Mononuclear cell (primary cell): Measurements from ENCODE around the gene SSX2IP. TPM values are rescaled to one million over a fixed set of nuclear protein-coding genes. Genes with fewer than 3 reads are reported as not detected.

Experiments used
- H3K27me3 ChIP-seq: 2 replicates; pipeline ENCODE4 v1.6.0; 2011; ENCODE audit warnings: low read length, control low read depth; ENCODE audit not compliant: insufficient read depth
- H3K4me1 ChIP-seq: 2 replicates; pipeline ENCODE4 v1.5.1; 2011; ENCODE audit warnings: mild to moderate bottlenecking, low read length, control low read depth; ENCODE audit not compliant: insufficient read depth
- H3K4me3 ChIP-seq: 2 replicates; pipeline ENCODE4 v1.5.1; 2011; ENCODE audit warnings: mild to moderate bottlenecking, low read length, moderate library complexity
- H3K9me3 ChIP-seq: 2 replicates; pipeline ENCODE4 v1.5.1; 2011; ENCODE audit warnings: low read depth, mild to moderate bottlenecking, control low read depth, low read length
- total RNA-seq: library from RNA; depleted of rRNA; stranded (reverse); fragments of >200 nt; gene quantifications from one replicate; pipeline ENCODE4 v1.2.3, GENCODE V29; 2012

Gene SSX2IP
- total RNA-seq, 1 donor, result 10.3 TPM

DNA sequence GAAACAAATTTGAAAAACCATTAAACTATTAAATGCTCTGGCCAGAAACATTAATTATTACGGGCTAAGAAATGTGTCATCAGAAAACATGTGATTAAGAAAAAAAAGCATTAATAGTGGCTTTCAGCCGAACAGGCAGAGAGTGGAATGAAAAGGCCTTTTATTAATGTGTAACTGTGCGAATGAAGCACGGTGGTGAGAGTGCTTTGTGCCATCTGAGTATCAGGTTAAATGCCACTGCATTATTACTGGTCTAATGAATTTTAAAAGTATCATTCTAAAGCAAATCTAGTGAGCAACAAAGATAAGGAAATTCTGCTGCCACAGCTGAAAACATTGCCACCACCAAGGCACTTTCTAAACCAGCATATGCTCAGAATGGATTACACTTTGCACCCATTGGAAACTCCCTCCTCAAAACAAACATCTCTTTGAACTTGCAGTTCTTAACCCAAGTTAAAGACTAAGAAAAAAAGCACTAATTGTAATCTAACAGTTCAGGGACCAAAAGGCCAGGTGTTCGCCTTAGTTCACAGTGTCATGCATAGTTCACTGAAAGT, 30.0 kb upstream of the SSX2IP start:
- H3K4me1 ChIP-seq, result no peaks in the 10 kb centered on the region
- peaks cover 2% of the 10 kb centered on the region for H3K27me3 ChIP-seq
- no peak overlapping the region for H3K4me3 ChIP-seq
- H3K9me3 ChIP-seq, result no peaks in the 10 kb centered on the region

DNA sequence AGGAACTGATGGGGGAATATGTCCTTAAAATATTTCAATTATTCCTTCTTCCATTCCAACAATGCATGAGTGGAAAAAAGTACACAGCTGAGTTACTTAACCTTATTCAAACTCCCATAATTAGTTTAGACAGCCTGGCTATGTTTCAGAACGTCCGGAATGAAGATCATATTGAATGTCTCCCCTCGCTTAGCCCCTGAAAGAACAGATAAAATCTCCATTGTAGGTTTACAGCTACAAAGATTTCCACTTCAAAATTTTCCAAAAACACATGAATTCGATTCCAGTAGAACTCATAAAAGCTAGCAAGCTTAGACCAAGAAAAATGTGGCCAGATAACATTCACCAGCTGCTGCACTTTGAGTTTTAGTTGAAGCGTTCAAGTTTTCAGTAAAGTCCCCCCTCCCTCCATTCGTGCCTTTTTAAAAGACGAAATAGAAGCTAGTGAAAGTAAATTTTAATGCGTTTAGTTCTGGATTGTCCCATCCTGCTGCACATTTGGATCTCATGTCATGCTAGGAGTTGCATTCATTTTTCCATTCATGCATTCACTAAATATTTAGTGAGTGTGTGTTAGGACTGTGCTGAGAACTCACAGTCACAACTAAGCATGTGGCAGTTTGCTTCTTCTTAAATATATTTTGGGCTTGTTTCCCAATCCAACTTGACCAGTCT, 29.4 kb upstream of the SSX2IP start:
- Histone ChIP-seq H3K4me1 (no peaks in the 10 kb centered on the region), H3K27me3 (peaks cover 2% of the 10 kb centered on the region), H3K4me3 (no peak overlapping the region), H3K9me3 (no peaks in the 10 kb centered on the region)

DNA sequence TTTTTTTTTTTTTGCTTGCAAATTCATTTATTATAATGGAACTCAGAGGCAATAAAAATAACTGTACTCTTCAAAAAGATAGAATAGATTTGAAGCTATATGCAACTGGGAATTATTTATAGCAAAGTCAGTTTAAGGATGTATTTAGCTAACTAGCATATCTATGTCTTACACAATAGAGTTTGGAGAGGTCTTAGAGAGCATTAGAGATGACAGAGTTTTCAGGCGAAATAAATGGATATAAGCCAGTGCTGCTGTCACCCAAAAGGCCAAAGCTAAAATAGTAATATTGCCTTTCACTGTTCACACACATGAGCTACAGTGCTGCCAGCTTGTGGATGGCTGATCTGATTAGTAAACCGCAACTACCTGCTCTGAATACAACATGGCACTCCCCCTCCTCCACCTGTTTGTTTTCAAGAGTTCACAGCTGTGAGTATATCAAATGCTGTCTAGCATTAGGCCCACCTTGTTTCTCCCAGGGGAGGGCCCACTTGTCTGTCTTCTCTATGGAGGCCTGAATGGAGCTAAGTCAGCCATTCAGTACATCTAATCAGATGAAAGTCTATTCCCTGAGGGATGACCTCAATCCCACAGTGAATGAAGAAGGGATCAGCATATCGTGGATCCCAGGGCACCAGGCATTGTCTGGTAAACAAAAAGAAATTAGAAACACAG, 25.2 kb upstream of the SSX2IP start:
- Histone ChIP-seq H3K4me1 (no peaks in the 10 kb centered on the region), H3K4me3 (no peak overlapping the region), H3K9me3 (no peaks in the 10 kb centered on the region), H3K27me3 (no peaks in the 10 kb centered on the region)

DNA sequence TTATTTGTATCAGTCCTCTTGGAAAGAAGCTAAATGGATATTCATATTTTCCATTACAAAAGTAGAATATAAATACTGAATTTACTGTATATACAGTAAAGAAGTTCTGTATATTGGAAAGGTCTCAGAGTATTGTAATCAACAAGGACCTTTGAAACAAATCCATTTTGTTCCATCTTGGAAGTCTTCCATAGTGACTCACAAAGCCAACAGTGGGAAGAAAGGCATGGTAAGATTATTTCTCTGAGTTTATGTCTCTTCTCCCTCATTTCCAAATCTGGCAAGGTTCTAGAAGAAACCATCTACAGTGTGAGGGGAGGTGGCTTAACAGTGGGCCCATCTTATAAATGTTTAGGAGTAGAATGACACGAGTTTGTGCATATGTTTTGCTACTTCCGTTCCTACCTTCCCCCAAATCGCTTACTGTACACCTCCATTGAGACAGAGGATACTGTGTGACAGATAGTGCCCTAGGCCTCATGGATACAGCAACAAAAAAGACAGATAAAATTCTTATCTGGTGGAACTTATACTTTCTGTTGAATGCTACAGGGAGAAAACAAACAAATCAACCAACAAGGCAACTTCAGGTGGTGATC, 22.1 kb upstream of the SSX2IP start:
- H3K4me1 ChIP-seq, result no peaks in the 10 kb centered on the region
- H3K27me3 ChIP-seq, result no peaks in the 10 kb centered on the region
- H3K9me3 ChIP-seq, result no peaks in the 10 kb centered on the region
- H3K4me3 ChIP-seq, result no peak overlapping the region

DNA sequence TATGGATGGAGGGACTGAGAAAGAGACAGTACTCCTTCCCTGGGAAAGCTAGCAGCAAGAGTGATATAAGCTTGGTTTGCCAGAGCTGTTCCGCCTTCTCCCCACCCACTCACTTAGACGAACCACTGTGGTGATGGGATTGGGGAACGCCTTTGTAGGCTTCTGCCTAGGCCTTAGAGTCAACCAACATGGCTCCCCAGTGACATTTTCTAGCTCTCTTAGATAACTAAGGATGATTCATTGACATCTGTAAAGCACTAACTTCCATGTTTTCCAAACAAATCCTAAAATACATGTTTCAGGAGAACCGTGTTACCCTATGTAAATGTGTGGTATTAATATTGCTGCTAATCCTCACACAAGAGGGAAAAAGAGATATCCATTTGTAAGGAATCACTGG, 21.6 kb upstream of the SSX2IP start:
- Histone ChIP-seq H3K9me3 (no peaks in the 10 kb centered on the region), H3K4me3 (no peak overlapping the region), H3K27me3 (no peaks in the 10 kb centered on the region), H3K4me1 (no peaks in the 10 kb centered on the region)

DNA sequence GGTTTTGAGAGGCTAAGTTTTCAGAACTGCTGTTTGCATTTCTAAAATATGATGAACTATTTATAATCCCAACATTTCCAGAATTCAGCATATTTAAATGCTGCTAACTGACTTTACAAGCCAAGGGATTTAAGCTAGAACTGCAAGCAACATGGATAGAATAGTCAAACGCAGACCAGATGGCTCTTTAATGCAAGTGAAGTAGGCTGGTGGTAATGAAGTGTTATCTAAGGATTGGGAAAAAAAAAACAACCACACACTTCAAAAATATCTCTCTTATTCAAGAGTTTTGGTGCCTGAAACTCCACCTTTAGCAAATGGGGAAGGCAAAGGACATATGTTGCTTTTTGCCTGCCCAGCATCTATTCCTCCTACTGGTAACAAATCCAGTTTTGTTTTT, 20.9 kb upstream of the SSX2IP start:
- Histone ChIP-seq H3K27me3 (no peaks in the 10 kb centered on the region), H3K4me1 (no peaks in the 10 kb centered on the region), H3K9me3 (no peaks in the 10 kb centered on the region), H3K4me3 (no peak overlapping the region)

DNA sequence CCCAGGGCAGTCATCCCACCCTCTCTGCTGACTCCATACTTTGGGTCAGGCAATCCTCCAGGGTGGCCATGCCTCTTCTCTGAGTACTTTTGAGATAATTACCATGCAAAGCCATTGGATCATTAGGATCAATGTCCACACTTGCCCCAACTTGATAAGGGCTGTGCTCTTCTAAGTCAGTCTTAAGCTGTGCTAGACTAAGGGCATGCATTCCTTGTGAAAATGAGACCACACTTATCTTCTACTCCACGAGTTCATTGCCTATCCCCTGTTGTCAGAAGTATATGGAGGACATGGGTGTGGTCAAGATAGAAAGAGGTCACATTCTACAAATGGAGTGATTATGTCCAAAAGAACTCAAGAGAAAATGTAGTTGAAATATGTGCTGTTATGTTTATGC, 18.9 kb upstream of the SSX2IP start:
- Histone ChIP-seq H3K9me3 (no peaks in the 10 kb centered on the region), H3K4me1 (no peaks in the 10 kb centered on the region), H3K4me3 (no peak overlapping the region), H3K27me3 (no peaks in the 10 kb centered on the region)

DNA sequence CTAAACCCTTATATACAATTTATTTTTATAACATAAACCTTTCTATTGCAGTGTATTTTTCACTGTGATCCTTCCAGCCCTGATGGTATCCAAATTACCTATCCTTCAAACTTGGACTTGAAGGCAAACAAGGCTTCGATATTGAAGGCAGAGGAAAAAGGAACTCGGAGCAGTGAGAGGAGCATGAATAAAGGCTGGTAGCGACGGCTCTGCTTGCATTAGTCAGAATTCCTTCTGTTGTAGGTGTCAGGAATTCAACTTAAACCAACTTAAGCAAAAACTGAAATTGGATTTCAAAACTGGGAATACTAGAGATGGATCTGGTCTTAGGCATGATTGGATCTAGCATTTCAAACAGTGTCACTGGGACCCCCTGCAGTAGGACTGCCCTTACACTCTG, 17.8 kb upstream of the SSX2IP start:
- Histone ChIP-seq H3K4me3 (no peak overlapping the region), H3K27me3 (no peaks in the 10 kb centered on the region), H3K9me3 (no peaks in the 10 kb centered on the region), H3K4me1 (no peaks in the 10 kb centered on the region)

DNA sequence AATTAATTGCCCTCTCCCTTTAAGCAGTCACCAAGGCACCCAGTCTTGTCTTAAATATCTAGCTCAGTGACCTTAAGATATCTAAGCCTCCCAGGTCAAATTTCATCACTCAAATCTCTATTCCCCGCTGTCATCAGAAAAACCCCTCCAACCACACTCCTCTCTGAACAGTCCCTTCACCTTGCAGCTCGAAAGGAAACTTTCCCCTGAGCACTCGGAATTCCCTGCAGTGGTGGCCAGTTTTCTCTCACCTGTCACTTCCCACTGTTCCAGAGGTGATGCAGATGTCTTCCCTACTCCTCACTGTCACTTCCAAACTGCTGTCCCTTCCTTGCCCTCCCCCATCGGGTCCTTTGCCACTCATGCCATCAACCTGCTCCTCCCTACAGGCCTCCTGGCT, 15.3 kb upstream of the SSX2IP start:
- no peaks in the 10 kb centered on the region for H3K4me1 ChIP-seq
- H3K9me3 ChIP-seq, result no peaks in the 10 kb centered on the region
- peaks cover 3% of the 10 kb centered on the region for H3K27me3 ChIP-seq
- H3K4me3 ChIP-seq, result no peak overlapping the region

DNA sequence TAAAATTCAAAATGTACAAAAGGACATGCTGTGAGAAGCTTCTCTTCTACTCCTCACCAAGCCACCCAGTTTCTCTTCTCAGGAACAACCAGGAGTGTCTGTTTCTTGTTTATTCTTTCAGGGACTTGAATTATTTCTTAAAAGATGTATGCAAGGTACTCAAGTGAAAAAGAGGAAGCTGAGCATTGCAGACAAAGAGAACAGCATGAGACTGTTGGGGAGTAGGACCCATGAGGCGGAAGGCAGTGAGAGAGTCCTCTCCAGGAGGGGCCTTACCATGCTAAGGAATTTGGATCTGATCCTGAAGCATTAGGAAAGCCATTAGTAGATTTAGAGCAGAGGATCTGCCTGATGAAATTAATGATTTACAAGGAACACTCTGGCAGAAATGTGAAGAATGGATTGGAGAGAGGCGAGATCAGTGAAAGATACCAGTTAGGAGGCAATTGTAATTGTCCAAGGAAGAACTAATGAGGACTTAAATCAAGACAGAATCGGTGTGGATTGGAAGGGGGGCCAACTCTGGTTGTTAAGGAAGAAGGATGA, 14.7 kb upstream of the SSX2IP start:
- peaks cover 3% of the 10 kb centered on the region for H3K27me3 ChIP-seq
- H3K4me3 ChIP-seq, result no peak overlapping the region
- no peaks in the 10 kb centered on the region for H3K9me3 ChIP-seq
- peaks cover 4% of the 10 kb centered on the region for H3K4me1 ChIP-seq

DNA sequence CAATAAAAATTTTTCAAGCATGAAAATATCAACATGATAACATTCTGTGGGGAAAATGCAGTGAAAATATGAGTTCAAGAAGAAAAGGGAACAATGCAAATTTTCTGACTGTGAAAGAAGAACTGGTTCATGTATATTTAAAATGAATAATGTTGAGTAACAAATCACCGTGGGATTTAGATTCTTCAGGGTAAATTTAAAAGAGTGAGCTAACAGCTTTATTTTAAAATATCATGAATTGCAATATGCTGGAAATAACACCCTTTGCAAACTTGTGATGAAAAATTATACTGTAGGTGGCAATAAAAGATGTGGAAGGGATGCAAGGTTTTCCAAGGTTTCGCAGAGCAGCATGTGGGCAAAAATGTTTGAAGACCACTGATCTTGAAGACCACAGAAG, 13.2 kb upstream of the SSX2IP start:
- no peak overlapping the region for H3K4me3 ChIP-seq
- no peaks in the 10 kb centered on the region for H3K9me3 ChIP-seq
- peaks cover 4% of the 10 kb centered on the region for H3K4me1 ChIP-seq
- H3K27me3 ChIP-seq, result peaks cover 3% of the 10 kb centered on the region

DNA sequence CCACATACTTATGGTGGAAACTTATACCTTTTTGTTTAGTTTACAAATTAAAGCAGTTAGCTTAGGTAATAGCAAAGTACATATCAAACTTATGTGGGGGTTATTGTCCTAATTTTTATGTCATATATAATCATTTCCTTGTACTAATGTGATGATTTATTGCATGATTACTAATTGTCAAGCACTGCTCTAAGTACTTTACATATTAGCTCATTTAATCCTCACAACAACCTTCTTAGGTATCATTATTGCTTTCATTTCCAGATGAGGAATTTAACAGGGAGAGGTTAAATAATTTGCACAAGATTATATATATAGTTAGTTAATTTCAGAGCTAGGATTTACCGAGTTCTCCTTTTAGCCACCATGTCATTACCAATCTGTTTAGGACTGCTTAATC, 11.9 kb upstream of the SSX2IP start:
- Histone ChIP-seq H3K4me1 (peaks cover 4% of the 10 kb centered on the region), H3K27me3 (peaks cover 3% of the 10 kb centered on the region), H3K9me3 (no peaks in the 10 kb centered on the region), H3K4me3 (no peak overlapping the region)

DNA sequence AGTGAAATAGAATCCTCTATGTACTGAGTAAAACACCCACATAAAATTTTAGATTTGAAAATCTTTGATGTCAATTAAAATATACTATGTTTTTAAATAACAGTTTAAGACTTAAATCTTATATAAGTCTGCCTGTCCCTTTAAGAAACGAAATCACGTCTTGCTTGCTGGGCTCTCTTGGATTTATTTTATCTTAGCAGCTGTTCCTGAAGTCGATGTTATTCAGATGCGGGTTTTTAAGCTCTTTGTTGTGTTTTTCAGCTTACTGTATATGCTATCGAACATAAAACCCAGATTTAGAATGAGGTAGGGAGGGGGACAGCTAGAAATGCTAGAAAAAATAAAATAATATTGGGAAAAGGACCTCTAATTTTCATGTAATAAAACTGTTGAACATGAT, 11.1 kb upstream of the SSX2IP start:
- no peak overlapping the region for H3K4me3 ChIP-seq
- peaks cover 4% of the 10 kb centered on the region for H3K4me1 ChIP-seq
- H3K9me3 ChIP-seq, result no peaks in the 10 kb centered on the region
- peaks cover 3% of the 10 kb centered on the region for H3K27me3 ChIP-seq

DNA sequence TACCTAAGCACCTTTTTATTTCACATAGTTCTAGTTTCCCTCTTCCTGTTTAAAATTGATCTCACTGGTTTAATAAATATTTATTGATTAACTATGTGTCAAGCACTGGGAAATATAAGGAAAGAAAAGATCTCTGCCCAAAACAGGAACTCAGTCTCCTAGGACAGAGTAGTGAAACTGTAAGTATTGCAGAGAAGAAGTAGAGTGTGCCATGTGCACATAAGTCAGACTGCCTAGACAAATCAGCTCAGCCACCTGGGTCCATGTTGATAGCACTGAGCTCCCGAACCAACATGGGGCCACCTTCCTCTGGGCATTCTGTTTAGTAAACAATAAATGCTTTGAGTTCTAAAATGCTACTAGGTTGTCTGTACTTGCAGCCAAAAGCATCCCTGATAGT, 9.8 kb upstream of the SSX2IP start:
- Histone ChIP-seq H3K9me3 (no peaks in the 10 kb centered on the region), H3K4me3 (no peak overlapping the region), H3K27me3 (peaks cover 3% of the 10 kb centered on the region), H3K4me1 (peaks cover 4% of the 10 kb centered on the region)
